ENCODE data around the gene TMC7. TPM values are rescaled to one million over a fixed set of nuclear protein-coding genes. Genes with fewer than 3 reads are reported as not detected.
A peak's percentile ranks its signal among the peaks of the same experiment; 100 is the strongest.
"Not testable (repeated sequence)": the region's sequence is repeated elsewhere in the genome, so short reads cannot be mapped to it uniquely, and the experiment has no call there.

TMC7 gene
- total RNA-seq, 1 donor from 2014 or later = 0.30 TPM

- DNase-seq (ENCODE audit: low spot score) = no peak
- no peak for ATAC-seq
Observed at GRCh38 chr16:18975109-18975508, 8.6 kb upstream of the TMC7 start.

GRCh38 chr16:18979936-18980335 is 3.8 kb upstream of the TMC7 start:
- no peak for ATAC-seq

DNA sequence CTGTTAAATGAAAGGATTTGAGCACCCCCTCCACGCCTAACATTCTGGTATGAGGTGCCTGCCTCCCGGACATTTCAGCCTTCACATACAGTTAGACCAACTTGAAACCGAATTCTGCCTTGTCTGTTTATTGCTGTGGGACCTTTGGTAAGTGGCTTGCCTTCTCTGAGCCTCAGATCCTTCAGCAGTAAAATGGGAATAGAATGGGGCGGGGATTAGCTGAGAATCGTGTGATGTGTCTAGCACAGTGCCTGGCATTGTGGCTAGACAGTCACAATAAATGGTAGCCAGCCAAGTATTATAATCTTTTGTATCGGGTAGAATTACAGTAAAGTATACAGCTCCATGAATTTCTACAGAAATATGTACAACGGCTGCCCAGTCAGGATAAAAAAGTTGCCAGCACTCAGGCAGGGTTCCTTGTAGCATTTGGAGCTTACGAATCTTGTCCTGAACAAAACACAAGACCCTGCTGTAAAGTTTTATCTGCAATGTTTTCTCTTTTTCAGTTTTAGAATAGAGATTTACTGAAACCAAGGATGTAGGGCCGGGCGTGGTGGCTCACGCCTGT is 786 bp downstream of the TMC7 start:
- ATAC-seq = no peak
- no peak for DNase-seq (ENCODE audit: low spot score)

More at GRCh38 chr16:18979936-18980335, 3.8 kb upstream of the TMC7 start:
- no peak for DNase-seq (ENCODE audit: low spot score)

- not testable (repeated sequence) for ATAC-seq; DNase-seq (ENCODE audit: low spot score)
Observed at GRCh38 chr16:18985256-18985655, 1.5 kb downstream of the TMC7 start.

DNA sequence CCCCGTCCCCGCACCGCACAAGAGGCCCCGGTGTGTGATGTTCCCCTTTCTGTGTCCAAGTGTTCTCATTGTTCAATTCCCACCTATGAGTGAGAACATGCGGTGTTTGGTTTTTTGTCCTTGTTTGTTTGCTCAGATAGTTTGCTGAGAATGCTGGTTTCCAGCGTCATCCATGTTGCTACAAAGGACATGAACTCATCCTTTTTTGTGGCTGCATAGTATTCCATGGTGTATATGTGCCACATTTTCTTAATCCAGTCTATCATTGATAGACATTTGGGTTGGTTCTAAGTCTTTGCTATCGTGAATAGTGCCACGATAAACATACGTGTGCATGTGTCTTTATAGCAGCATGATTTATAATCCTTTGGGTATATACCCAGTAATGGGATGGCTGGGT is 8.0 kb downstream of the TMC7 start:
- ATAC-seq; DNase-seq (ENCODE audit: low spot score): not testable (repeated sequence)

DNA sequence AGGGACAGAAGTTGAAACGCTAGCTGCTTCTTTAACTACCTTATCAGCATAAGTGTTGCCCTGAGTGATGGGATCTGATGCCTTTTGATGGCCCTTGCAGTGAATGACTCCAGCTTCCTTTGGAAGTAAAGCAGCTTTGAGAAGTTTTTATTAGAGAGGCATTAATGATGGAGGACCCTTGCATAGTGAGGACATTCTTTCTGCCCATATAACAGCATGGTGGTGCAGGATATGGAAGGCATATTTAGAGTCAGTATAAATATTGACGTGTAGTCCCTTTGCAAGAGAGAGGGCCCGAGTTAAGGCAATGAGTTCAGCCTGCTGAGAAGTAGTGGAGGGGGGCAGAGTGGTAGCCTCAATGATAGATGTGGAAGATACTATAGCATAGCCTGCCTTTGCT is 9.8 kb downstream of the TMC7 start:
- DNase-seq (ENCODE audit: low spot score); ATAC-seq: not testable (repeated sequence)

DNA sequence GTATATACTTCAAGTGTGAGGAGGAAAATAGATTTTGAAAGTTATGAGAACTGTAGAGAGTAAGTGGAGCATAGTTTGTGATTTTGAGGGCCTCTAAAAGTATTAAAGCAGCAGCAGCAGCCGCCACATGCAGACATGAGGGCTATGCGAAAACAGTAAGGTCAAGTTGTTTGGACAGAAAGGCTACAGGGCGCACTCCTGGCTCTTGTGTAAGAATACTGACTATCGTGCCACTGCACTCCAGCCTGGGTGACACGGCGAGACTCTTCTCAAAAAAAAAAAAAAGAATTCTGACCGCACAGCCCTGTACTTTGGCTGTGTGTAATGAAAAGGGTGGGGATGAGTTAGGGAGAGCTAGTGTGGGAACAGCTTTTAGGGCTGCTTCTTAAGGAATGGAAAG is 10.4 kb downstream of the TMC7 start:
- peak; percentile 38 for ATAC-seq
- DNase-seq (ENCODE audit: low spot score) = not testable (repeated sequence)

GRCh38 chr16:18995406-18995805 is 11.7 kb downstream of the TMC7 start:
- not testable (repeated sequence) for ATAC-seq; DNase-seq (ENCODE audit: low spot score)

GRCh38 chr16:18996536-18996935 is 12.8 kb downstream of the TMC7 start:
- not testable (repeated sequence) for DNase-seq (ENCODE audit: low spot score); ATAC-seq

- ATAC-seq; DNase-seq (ENCODE audit: low spot score): not testable (repeated sequence)
Observed at GRCh38 chr16:18997001-18997400, 13.3 kb downstream of the TMC7 start.

GRCh38 chr16:18999045-18999393 is 15.3 kb downstream of the TMC7 start:
- ATAC-seq (no peak), DNase-seq (ENCODE audit: low spot score) (no peak)

DNA sequence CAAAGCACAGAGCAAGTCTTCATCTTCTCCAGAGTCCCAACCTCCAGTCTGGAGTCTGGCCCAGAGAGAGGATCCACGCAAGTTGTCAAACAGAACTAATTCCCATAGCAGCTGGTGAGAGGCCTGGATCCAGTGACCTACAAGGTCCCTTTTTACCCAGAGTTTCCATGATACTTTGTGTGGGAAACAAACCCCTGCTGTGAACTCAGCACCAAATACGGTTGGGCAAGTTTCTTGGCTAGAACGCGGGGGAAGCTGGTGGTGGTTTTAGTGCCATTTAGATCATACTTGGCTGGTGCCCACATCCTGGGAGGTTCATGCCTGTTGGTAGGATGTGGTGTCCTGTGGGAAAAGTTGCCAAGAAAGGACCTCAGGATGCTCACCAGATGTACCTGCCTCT is 18.1 kb downstream of the TMC7 start:
- no peak for DNase-seq (ENCODE audit: low spot score)
- ATAC-seq = no peak

GRCh38 chr16:19003935-19004334 is 20.2 kb downstream of the TMC7 start:
- no peak for DNase-seq (ENCODE audit: low spot score)
- no peak for ATAC-seq

DNA sequence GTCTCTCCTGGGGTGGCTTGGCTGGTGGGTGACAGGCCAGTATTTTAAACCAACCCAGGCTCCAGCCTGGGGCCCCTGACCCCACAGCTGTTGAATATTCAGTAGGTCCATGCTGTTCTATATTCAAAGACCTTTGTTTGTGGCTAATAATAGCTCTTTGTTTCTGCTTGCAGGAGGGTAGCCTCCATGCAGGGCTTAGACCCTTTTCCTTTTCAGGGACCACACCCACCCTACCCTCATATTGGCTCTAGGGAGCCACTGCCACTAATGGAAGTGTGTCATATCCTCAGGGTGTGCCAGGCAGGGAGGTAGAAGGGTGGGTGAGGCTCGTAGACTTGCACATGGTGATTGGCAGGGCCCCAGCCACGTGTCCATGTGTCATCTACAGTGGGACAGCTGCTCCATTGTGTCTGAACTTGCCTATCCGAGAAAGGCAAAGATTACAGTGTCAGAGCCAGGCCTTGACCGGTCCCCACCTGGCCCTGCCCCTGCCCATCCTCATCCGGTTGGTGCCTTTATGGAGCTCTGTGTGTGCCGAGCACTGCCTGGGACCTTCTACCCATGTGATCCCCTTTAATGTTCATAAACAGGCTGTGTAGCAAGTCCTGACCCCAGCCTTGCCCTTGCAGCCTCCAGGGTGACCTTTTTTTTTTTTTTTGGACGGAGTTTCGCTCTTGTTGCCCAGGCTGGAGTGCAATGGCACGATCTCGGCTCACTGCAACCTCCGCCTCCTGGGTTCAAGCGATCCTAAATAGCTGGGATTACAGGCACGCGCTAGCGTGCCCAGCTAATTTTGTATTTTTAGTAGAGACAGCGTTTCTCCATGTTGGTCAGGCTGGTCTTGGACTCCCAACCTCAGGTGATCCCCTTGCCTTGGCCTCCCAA is 22.1 kb downstream of the TMC7 start:
- DNase-seq (ENCODE audit: low spot score) = no peak
- ATAC-seq = peak; percentile 63

DNA sequence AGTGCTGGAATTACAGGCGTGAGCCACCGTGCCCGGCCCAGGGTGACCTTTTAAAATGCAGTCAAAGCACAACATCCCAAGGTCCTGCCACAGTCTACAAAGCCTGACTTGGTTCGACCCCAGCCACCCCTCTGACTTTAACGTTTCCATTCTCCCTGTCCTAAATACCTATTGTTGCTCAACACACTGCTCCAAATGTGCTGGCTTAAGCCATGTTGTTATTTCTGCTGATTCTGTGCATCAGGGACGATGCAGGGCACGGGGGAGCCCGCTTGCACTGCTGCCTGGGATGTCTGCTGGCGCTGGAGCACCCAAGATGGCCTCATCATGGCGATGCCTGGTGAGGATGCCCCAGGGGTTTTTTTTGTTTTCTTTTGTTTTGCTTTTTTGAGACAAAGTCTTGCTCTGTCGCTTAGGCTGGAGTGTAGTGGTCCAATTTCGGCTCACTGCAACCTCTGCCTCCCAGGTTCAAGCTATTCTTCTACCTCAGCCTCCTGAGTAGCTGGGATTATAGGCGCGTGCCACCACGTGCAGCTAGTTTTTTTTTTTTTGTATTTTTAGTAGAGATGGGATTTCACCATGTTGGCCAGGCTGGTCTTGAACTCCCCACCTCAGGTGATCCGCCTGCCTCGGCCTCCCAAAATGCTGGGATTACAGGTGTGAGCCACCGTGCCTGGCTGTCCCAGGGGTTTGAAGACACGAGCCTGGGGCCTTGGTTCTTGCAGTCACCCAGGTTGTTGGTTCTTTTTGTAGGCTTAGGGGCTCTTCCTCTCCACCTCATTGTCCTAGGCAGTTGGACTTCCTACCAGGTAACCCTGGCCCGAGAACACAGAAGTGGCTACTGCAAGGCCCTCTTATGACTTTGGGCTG is 22.9 kb downstream of the TMC7 start:
- no peak for ATAC-seq
- DNase-seq (ENCODE audit: low spot score) = no peak

DNA sequence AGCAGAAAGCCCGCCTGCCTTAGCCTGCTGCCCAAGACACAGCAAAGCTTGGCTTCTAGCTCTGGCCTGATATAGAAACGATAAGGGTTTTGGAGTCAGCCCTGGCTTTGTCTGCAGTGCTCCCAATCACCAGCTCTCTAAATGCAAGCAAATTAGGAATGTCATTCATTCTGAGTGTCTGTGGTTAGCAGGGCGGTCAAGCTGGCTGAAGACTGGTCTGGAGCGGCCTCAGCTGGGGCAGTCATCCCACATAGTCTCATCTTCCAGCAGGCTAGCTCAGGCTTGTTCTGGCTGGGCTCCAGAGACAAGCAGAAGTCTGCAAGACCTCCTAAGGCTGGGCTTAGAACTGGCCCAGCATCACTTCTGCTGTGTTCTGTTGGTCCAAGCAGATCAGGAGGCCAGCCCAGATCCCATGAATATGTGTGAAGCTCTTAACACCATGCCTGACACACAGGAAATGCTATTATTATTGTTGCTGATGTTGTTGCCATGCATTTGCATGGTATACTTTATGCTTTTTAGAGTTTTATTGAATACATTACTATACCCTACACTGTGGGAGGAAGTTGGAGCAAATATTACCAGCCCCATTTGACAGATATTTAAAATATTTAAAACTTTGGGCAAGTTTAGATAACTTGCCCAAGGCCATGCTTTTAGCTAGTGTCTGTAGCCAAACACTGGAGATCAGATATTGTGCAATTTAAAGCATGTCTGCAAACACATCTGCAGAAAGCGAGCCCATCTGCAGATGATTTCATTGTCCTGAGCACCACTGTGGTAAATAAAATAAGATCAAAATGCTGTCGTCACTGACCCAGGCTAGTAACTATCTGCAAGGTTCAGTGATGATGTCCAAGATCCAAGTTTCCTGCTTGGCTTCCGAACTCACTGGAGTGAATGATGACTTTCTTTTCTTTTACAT is 24.8 kb downstream of the TMC7 start:
- DNase-seq (ENCODE audit: low spot score) (no peak), ATAC-seq (peak; percentile 44)

DNA sequence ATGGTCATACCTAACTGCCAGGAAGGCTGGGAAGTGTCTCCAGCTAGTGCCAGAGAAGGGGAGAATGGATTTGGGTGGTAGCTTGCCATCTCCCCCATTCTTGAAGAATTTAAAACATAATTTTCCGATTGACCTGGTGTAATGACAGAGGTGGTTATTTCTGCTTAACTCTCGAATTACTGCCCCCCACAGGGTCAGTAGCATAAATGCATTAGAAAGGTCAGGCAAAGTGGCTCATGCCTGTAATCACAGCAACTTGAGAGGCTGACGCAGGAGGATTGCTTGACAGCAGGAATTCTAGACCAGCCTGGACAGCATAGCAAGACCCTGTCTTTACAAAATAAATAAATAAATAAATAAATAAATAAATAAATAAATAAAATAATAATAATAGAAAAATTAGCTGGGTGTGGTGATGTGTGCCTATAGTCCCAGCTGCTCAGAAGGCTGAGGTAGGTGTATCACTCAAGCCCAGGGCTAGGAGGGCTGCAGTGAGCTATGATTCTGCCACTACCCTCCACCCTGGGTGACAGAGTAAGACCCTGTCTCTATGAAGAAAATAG is 27.5 kb downstream of the TMC7 start:
- DNase-seq (ENCODE audit: low spot score) (no peak), ATAC-seq (no peak)

DNA sequence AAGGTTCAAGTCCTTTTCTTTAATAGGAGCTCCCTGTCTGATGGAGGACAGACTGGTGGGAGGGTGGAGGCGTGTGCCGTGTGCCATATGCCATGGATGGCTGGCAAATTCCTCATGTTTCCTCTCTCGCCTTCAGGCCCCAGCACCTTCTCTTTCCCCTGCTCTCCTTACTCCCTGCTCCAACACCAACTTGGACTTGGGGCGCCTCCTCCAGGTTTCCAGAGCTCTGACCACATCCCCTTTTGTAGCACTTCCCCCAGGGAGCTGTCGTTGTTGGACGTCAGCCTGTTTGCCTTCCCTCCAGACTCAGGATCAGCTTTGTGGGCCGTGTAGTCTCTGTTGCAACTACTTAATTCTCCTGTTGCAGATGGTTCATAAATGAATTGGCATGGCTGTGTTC is 30.7 kb downstream of the TMC7 start:
- DNase-seq (ENCODE audit: low spot score) (no peak), ATAC-seq (no peak)

DNA sequence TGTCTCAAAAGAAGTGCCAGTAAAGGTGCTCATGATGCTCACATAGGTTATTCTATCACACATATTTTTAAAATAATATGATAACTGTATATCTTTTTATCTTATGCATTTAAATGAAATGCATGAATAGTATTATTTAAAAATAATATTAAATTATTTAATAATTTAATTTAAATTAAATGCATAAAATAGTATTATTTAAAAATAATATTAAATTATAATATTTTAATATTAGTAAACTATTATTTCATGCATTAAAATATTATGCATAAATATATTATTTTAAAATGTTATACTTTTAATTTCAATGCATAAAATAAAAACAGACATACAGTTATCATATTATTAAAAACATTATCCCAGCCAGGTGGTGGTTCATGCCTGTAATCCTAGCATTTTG is 33.4 kb downstream of the TMC7 start:
- DNase-seq (ENCODE audit: low spot score) (no peak), ATAC-seq (no peak)

DNA sequence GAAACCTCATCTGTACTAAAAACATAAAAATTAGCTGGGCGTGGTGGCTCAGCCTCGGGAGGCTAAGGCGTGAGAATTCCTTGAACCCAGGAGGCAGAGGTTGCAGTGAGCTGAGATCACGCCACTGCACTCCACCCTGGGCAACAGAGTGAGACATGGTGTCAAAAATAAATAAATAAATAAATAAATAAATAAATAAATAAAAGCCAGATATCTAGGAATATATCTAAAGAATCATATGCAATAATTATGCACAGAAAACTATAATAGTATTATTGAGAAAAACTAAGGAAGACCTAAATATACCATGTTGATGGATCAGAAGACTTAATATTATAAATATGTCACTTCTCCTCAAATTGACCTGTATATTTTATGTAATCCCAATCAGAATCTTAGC is 37.0 kb downstream of the TMC7 start:
- DNase-seq (ENCODE audit: low spot score) (no peak), ATAC-seq (no peak)
